Renal cortex interstitium (tissue), 11 donors: ENCODE results near the gene CIC. TPM values are rescaled to one million over a fixed set of nuclear protein-coding genes. Genes with fewer than 3 reads are reported as not detected.

Experiments
- DNase-seq, 11 donors: peaks; one replicate each; pipeline ENCODE4 v3.0.0-alpha.2; 2013; ENCODE audit warnings: low read depth in 9 of 11, low spot score in 4 of 11; ENCODE audit errors: extremely low read depth in 1 of 11
- polyA plus RNA-seq, 3 donors: library from polyadenylated mRNA; unstranded; fragments of 120-200 nt; gene quantifications; one replicate each; pipeline ENCODE4 v1.2.1, GENCODE V29; 2013; ENCODE audit not compliant: insufficient read length in 3 of 3

Gene CIC
- polyA plus RNA-seq, 3 donors = 44.2 to 67.5 (median 62.6) TPM

DNA sequence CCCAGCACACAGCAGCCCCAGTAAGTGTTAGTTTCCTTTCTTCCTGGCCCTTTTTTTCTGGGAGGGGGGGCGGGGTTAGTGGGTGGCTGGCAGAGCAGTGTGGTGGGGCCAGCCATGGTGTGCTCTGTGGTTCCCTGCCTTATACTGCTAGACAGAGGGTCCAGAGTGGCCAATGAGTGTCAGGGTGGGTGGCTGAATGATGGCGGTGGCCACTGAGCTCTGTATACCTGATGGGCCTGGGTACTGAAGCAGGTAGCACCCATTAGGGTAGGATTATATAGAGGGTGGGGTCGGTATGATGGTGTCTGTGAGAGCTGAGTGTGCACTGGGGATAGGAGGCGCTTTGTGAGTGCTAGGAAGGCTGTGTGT is 13.8 kb downstream of the CIC start:
- DNase-seq = no peak

- peak in 8 of 11 donors; percentile 80 to 95 (median 93) for DNase-seq
Measured at GRCh38 chr19:42283188-42284065, 14.4 kb downstream of the CIC start.

- no peak for DNase-seq
Measured at GRCh38 chr19:42284066-42284501, 15.0 kb downstream of the CIC start.

DNA sequence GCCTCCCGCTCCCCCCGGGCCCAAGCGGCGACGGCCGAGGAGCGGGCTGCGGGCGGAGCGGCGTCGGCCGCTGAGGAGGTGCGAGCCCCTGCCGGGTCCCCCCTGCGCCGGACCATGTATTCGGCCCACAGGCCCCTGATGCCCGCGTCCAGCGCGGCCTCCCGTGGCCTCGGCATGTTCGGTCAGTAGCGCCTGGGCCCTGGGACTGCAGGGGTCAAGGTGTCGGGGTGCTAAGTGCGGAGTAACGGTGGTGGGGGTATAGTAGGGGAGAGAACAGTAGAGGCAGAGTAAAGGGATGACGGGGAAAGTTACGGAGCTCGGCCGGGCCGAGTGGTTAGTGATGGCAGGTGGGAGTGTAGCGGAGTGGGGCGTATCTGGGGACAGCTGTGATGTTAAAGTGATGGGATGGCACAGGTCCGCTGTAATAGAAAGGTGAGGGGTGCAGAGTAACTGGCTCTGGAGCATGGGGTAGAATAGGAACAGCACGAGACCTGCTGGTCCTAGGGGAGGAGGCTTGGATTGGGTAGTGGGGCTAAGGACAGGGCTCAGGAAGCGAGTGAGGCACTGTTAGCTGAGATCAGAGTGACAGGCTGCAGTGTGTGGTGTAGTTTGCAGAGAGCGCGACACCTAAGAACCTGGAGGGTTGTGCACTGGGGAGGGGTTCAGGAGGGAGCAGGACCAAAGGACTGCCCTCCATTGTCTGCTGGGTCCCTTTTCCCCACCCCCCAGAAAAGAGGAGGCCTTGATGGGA is 15.7 kb downstream of the CIC start:
- no peak for DNase-seq

DNA sequence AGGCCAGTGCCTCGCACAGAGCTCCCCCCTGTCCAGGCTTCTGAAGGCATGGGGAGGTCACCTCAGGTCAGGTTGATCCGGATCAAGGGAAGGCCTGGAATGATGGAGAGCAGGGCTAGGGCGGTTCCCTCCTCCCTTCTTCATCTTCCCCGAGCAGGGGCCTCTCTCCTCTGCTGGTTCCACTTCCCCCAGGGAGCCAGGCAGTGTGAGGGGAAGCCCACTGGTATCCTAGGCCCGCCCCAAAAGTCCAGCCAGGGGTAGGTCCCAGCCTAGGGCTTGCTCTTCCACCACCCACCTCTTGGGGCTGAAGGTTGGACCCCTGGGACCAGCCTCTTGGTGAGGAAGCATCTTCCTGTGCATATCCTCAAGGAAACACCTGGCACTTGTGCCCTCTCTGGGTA is 16.5 kb downstream of the CIC start:
- DNase-seq = no peak

DNA sequence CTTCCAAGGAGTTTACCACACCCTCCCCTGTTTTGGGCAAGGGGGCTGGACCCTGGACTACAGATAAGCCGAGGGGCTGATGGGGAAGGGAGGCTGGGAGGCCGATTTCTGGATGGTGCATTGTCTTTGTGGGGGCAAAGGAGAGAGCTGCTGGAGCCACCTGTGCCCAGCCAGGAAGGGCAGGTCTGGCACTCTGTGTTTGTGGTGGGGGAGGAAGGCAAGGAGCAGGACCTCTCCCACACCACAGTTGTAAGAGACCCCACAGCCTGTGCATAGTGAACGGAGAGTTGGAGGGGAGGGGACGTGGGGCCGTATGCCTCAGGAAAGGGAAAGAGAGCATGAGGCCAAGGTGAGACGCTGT is 16.9 kb downstream of the CIC start:
- DNase-seq = no peak

DNA sequence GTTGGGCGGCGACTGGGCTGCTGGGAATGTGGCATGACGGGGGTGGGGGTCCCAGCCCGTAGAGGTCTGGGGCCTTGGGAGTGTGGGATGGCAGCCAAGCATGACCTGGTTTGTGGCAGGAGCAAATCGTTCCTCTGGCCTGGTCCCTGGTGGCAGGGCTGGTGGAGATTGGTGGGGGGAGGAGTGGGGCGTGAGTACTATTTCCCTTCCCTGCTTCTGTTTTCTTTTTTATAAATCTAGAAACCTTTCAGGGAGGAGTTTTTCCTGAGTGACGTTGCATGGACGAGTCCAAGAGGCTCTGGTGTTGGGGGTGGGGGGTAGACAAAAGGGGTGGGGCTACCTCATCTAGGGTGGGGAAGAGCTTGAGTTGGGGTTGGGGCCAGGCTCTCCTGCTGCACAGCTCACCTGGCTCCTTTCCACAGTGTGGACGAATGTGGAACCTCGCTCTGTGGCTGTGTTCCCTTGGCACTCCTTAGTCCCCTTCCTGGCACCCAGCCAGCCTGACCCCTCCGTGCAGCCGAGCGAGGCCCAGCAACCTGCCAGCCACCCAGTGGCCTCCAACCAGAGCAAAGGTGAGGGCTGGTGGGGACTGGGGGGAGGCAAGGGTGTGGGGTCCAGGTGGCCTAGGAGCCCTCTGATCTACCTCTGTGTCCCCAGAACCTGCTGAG is 17.4 kb downstream of the CIC start:
- DNase-seq = no peak

DNA sequence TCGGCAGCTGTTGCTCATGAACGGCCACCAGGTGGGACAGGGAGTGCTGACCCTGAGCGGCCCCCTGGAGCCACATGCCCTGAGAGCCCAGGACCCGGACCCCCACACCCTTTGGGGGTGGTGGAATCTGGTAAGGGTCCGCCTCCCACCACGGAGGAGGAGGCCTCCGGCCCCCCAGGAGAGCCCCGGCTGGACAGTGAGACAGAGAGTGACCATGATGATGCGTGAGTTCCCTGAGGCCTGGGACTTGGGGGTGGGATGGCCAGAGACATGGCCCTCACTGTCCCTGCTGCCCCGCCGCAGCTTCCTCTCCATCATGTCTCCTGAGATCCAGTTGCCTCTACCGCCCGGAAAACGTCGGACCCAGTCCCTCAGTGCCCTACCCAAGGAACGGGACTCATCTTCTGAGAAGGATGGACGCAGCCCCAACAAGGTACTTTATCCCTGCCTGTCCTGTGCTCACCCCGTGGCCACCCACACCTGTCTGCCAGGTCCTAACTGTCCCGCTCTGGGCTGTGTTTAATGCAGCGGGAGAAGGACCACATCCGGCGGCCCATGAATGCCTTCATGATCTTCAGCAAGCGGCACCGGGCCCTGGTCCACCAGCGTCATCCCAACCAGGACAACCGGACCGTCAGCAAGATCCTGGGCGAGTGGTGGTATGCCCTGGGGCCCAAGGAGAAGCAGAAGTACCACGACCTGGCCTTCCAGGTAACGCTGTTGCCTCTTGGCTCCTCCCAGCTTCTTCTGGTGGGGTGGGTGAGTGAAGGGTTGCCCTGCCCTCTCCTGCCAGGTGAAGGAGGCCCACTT is 18.2 kb downstream of the CIC start:
- no peak for DNase-seq

DNA sequence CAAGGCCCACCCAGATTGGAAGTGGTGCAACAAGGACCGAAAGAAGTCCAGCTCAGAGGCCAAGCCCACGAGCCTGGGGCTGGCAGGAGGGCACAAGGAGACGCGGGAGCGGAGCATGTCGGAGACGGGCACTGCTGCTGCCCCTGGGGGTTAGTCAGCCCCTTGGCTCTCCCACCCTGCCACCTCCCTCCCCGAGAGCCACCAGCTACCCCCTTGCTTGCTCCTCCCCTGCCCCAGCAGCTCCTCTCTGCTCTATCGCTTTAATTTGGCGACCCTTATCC is 18.7 kb downstream of the CIC start:
- no peak for DNase-seq

DNA sequence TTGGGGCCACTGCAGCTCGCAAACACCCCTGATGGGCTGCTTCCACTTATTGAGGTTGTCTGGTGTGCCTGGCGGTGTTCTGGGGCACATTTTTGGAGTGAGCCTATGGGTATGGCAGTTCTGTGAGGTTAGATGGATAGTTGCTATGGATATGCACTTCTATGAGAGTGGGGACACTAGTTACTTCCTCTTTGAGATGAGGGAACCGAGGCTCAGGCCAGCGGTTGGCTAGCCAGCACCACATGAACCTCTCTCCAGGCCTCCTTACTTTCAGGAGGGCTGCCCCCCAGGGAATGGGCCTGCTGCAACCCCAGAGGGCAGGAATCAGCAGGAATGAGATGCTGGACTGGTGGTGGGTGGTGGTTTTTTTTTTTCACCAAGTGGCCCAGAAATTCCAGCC is 19.3 kb downstream of the CIC start:
- no peak for DNase-seq

- no peak for DNase-seq
Measured at GRCh38 chr19:42288881-42289555, 20.0 kb downstream of the CIC start.

- no peak for DNase-seq
Measured at GRCh38 chr19:42289556-42290041, 20.5 kb downstream of the CIC start.

DNA sequence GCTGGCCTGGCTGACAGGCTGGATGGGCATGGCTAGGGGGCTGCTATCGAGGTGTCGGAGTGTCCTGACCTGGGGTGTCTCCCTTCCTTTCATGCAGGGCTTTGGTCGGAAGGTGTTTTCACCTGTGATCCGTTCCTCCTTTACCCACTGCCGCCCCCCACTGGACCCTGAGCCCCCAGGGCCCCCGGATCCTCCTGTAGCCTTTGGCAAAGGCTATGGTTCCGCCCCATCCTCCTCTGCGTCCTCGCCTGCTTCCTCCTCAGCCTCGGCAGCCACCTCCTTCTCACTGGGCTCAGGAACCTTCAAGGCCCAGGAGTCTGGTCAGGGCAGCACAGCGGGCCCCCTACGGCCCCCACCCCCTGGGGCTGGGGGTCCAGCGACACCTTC is 21.1 kb downstream of the CIC start:
- DNase-seq = no peak

GRCh38 chr19:42290523-42291434 is 21.7 kb downstream of the CIC start:
- DNase-seq = no peak

- DNase-seq = no peak
Measured at GRCh38 chr19:42291435-42291810, 22.4 kb downstream of the CIC start.

DNA sequence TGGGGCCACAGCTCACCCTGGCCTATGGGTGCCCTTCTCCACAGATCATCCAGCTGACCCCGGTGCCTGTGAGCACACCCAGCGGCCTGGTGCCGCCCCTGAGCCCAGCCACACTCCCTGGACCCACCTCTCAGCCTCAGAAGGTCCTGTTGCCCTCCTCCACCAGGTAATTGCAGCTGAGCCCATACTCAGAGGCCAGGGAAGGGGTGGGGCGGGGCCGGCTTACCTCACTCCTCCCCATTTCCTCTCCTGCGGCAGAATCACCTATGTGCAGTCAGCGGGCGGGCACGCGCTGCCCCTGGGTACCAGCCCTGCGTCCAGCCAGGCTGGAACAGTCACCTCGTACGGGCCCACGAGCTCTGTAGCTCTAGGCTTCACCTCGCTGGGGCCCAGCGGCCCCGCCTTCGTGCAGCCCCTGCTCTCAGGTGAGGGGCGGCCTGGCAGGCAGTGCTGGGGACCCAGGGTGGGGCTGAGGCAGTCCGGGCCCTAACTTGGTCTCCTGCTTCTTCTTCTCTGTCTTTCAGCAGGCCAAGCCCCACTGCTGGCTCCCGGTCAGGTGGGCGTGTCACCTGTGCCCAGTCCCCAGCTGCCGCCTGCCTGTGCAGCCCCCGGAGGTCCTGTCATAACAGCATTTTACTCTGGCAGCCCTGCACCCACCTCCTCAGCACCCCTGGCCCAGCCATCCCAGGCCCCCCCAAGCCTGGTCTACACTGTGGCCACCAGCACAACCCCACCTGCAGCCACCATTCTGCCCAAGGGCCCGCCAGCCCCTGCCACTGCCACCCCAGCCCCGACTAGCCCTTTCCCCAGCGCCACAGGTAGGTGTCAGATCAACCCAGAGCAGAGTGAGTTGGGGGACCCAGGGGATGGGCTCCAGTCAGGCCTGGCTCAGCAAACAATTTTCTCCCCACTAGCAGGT is 23.2 kb downstream of the CIC start:
- DNase-seq = no peak

DNA sequence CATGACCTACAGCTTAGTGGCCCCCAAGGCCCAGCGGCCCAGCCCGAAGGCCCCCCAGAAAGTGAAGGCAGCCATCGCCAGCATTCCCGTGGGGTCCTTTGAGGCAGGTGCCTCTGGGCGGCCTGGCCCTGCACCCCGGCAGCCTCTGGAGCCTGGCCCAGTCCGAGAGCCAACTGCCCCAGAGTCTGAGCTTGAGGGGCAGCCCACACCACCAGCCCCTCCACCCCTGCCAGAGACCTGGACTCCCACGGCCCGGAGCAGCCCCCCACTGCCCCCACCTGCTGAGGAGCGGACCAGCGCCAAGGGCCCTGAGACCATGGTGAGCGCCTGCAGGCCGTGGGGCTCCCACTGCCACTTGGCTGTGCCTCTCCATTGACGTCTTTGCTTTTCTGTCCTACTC is 23.9 kb downstream of the CIC start:
- DNase-seq = no peak
